HG03378 (cell line): Measurements from ENCODE around the gene PPM1L.

ENCODE experiments used
- ATAC-seq: cut with Tn5 transposase; IDR thresholded peaks from one replicate; pipeline ENCODE4 v1.9.1; 2021; ENCODE audit warnings: mild to moderate bottlenecking, moderate library complexity; ENCODE audit not compliant: unreplicated experiment

Gene PPM1L

DNA sequence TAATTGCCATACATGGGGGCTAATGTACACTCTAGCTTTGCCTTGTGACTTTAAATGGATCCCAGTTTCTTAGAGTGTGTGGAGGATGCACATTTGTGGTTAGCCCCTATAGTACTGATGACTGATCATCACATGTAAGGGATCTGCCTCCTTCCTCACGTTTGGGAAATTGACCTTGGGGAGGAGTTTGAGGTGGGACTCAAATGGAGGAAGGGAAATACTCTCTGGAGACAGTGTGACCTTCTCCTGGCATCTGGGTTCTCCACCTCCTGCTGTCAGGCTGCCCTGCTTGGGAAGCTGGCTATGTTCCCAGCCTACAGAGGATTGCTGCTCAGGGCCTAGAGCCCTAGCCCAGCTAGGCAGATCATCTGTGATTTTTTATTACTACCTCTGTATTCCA, 48.7 kb downstream of the PPM1L start:
- no peak for ATAC-seq

DNA sequence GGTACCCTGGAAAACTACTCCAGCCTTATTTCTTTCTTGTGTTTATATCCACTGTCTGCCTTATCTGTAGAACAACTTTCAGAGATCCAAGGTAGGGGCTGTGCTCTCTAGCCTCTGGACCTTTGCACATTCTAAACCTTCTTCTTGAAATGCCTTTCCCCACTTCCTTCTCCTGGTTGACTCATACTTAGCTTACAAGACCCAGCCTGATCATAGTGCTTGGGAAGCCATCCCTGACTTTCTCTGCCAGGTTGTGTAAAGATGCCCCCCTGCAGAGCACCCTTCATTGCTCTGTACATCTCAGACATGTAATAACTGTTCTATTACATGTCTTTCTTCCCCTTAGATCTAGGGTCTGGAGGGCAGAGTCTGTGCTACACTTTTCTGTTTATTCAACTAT, 50.1 kb downstream of the PPM1L start:
- no peak for ATAC-seq

DNA sequence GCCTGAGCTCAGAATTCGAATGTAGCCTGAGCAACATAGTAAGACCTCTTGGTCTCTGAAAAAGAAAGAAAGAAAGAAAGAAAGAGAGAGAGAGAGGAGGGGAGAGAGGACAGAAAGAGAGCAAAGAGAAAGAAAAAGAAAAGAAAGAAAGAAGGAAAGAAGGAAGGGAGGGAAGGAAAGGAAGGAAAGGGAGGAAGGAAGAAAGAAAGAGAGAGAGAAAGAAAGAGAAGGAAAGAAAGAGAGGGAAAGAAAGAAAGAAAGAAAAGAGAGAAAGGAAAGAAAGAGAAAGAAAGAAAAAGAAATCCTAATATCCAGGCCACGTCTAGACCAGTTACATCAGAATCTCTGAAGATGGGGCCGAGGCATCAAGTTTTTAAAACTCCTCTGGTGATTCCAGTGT, 50.7 kb downstream of the PPM1L start:
- ATAC-seq: no peak

DNA sequence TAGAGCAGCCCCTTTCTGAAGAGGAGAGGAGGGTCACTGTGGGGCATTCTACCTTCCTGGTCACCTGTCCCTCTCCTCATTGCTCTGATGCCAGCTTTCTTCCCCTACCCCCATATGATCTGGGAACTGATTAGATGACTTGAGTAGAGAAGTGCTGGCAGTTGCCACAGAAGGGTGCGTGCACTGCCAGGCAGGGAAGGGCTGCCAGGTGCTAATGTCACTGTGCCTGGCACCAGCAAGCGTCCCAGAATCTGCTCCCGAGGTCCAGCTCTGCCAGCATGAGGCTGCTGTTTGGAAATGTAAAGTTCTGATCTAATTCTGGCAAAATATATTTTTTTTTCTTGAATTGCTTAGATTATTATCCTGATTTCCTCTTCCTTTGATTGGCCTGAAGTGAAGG, 52.8 kb downstream of the PPM1L start:
- no peak for ATAC-seq

DNA sequence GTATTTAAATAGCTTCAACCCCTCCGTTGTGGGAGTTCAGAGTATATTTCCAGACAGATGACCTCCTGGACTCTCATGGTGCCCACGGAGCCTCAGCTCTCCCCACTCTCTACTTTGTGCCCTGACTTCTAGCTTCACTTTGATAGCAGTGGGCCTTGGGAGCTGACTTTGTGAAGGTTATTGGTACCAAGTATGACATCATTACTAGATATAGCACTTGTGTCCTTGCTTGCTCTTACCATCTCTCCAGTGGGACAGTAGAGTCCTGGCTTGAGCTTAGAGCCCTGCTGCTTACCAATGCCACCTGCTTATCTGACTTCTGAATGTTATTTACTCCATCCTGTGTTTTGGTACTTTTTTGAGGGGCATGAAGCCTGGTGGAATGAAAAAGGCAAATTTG, 53.4 kb downstream of the PPM1L start:
- ATAC-seq: no peak

DNA sequence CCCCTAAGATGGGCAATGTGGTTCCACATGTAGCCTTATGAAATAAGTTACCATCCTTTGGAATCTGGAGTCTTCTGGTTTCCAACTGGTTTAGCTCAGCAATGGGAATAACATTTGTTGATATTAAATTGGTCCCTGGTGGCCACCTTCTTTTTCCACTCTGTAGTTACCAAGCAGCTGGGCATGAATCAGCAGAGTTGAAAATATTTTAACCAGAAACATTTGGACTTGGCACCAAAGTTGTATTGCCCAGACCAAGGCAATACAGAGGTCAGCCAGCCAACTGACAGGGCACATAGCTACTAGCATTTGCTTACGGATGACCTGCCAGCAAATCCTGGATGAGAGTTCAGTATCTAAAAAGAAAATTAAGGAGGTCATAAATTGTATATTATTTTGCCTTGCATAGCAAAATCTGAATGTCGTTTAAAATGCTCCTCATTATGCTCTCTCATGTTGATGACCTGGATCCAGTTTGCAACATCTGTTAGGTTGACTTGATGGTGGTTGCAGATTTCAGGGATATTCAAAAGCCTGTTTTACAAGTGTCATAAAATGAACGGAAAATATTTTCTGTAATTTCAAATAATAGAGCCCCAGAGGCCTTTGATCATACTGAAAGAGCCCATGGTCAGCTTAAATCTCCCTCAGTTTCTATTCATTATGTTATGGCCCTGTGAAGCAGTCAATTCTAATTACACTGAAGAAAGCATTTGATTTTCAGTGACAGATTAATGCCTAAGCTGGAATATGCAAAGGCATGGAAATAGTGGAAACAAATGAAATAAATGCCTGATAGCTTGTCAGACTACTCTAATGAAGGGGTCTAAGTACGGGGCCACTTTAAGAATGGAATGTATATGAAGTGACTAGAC, 54.6 kb downstream of the PPM1L start:
- ATAC-seq: no peak

DNA sequence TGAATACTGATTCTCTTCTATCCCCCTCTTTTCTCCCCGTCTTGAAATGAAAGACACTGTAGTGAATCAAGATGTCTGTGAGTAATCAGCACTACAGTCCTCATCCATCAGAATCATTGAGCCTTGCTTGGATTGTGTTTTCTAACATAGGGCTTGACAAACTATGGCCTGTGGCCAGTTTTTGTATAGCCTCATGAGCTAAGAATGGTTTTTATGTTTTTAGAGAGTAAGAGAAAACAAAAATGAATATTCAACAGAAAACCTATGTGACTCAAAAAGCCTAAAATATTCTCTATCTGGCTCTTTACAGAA, 55.2 kb downstream of the PPM1L start:
- no peak for ATAC-seq

DNA sequence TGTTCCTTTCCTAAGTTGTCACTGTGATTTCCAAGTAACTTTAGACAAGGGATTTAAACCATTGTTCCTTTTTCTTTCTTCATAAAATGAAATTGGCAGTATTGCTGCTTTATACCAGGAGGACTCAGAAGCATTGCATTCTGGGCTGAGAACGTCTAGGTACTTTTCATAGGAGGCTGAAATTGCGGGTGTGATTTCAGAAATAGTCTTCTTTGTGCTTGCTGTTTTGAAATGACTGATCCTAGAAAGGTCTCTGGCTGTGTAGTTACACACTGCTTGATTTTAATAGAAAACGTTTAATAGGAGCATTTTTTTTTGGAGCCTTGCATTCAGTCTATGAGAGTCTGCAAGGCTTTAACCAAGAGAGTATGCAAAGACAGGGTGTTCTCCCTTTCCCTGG, 56.3 kb downstream of the PPM1L start:
- ATAC-seq: no peak

DNA sequence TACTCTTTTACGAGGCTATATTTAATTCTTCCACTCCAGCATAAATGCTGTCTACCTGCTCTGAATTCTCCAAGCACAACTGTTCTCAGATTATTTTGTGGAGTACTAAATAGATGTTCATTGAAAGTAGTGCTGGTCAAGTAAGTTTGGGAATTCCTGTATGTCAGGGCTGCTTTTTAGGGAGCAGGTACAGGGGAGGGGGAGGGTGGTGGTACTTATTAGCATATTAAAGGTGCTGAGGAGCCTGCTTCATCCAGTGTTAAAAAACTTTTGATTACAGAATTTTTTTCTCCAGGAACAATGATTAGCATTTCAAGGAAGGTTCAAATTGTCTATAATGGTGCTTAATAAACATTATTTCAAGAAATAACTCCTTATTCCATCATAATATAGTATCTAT, 59.2 kb downstream of the PPM1L start:
- ATAC-seq: no peak

DNA sequence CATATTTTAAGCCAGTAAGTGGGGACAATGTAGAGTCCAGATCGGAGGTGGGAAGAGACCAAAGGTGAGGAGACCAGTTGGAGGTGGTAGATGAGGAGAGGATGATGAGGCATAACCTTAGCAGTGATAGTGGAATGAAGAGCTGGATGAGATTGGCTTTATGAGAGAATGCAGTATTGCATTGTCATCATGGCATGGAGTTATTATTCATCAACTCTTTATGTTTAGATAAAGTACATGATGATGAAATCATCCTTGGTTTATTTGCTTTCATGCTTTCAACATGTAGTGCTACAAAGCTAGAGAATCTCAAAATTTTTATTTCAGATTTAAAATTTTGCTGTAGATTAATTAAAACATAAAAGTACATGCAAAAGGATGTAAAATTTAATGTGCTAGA, 64.0 kb downstream of the PPM1L start:
- ATAC-seq: no peak

DNA sequence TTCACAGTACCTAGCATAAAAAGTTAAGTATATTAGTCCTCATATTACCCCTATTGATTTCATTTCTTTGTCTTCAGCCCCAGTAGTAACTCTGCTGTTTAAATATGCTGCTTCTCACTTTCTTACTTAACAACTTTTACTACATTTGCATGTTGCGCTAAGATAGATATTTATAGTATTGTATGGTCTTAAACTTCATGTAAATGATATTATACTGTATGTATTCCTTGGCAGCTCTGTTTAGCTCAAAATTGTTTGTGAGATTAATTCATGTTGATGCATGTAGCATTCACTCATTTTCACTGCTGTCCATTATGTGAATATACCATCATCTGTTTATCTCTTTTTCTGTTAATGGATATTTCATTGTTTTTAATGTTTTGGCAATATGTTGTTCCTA, 64.4 kb downstream of the PPM1L start:
- ATAC-seq: no peak

DNA sequence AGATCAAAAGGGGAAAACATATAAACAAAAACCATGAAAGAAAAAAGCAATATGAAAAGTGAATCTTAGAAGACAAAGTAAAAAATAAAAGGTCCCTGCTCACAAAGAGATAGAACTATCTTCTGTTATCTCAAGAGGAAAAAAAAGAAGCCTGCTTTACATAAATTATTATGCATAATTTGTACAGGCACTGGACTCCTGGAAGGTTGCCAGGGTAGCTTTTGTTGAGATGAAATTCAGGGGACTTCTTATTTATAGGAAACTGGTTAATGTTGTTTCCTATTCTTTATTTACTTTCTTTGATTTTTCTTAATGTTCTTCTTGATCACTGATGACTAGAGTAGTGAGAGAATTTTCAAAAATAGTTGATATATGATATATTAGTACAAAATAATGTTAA, 66.9 kb downstream of the PPM1L start:
- ATAC-seq: no peak

DNA sequence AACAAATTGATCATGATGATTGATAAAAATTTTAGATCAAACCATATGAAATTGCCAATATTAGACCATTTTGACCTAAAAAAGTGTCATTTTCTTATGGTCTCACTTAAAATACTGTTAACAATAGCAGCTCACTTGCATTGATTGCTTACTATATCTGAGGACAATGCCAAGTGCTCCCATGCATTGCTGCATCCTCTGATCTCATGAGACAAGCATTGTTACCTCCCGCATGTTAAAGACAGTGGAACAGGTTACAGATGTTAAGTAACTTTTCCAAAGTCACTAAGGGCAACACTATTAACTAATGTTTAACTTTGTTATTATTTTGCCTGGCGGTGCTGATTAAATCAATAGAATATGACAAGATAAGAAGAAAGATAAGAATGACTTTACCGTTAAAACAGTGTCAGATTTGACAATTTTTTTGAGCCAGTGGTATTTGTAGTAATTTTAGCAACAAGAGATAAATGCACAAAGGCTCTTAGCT, 69.3 kb downstream of the PPM1L start:
- ATAC-seq: no peak

DNA sequence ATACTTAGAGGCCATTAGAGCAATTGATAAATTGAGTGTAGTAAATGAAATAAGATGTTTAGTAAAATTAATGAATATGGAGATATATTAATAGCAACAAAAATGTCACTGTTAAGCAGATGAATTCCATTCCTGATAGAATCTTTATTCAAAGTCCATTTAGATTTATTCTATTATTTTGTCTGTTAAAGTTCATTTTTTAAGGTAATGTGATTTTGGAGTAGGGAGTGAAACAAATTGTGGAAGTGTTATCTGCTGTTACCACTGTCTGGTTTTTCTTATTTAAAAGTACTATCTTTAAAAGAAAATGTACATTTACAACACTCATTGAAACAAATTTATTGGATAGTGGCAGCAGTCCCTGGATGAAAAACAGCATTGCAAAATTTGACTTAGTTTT, 70.4 kb downstream of the PPM1L start:
- no peak for ATAC-seq

DNA sequence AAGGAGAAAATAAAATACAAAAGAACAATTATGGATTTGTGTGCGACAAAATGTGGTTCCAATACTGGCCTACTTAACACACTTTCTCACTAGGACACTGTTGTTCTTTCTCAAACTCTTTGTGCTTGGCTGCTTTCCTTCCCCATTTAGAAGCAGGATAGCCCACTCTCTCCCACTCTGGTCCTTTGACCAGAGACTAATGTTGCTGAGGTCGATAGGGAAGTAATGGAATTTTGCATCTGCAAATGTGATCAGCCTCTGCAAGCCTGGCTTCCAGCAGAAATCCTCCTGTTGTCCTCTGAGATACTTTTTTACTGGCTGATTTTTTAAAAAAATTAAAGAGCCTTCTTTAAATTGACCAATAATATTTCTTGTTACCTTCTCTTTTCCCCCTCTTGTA, 71.0 kb downstream of the PPM1L start:
- no peak for ATAC-seq

DNA sequence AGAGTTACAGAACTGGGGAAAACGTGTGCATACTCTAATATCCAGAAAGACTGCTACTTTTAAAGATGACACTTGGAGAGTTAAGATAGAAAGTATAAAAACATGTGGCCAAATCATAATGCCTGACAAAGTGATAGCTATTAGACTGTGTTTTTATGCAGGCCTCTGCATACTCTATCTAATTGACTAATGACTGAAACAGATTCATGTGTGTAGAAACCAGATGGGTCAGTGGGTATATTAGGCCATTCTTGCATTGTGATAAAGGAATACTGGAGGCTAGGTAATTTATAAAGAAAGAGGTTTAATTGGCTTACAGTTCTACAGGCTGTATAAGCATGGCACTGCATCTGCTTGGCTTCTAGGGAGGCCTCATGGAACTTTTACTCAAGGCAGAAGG, 71.5 kb downstream of the PPM1L start:
- no peak for ATAC-seq

DNA sequence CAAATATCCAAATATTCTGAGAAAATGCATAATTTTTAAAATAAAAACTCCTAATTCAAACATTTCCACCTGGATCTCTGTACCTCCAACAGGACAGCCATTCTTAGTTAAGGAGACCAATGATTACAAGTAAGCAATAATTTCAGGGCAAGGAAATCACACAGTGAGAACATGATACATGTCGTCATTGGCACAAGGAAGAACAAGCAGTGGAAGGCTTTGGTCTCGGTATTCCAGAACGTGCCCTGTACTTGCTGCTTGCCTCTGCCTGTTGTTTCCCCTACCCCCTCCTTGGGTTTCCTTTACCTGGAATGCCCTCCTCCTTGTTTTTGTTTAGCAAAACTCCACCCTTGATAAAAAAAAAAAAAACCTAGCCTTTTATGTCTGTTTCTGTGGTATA, 72.8 kb downstream of the PPM1L start:
- ATAC-seq: no peak

DNA sequence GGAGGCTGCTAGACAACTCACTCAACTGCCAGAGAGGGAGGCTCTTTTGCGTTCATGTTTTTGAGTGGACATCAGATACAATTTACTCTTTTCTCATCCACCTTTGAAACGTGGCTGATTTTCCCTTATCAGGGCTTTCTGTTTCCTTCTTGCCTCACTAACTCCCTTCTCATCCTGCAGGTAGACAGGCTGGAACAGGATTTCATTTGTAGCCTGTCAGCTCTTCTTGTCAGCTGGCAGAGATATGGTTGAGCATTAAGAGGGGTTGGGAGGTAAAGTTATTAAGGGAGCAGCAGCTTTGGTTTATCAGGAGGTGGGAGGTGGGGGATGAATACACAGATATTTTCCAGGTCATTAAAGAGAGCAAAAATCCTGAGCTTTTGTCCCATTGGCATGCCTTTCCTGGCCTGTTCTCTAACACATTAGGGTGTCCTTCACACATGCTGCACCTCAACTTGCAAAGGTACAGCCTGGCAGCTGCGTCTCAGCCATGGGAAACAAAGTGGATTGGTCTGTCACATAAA, 73.5 kb downstream of the PPM1L start:
- ATAC-seq: no peak

DNA sequence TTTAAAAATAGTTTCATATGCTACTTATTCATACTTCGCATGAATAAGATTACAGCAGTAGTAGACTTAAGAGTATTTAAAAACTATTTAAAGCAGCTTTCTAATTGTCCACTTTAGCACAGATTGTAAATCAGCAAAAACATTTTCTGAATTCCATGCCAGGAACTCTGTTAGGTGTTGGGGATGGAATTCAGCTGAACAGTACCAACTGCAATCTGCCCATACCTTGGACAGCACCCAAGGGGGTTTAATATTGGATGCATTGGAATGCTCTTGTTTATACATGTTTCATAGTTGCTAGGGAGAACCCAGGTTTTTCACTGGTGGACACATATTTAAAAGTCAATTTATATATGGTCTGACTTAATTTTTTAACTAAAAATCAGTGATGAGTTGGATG, 74.8 kb downstream of the PPM1L start:
- no peak for ATAC-seq

DNA sequence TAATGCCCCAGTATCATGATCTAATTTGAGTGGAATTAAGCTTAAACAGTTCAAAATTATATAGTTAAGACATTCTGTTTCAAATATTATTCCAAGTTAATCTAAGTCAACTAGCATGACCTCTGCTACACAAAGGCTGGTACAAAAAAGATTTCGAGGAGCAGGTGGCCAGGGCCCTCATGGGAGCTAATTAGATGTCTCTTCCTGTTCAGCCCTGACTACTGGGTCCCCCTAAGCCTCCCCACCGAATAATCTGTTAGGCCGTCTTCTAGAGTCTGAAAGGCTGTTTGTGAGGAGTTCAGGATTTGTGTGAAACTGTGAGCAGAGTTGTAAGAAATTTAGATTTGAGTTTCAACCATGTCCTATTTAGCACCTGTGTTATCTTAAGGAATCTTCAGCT, 75.4 kb downstream of the PPM1L start:
- ATAC-seq: no peak

DNA sequence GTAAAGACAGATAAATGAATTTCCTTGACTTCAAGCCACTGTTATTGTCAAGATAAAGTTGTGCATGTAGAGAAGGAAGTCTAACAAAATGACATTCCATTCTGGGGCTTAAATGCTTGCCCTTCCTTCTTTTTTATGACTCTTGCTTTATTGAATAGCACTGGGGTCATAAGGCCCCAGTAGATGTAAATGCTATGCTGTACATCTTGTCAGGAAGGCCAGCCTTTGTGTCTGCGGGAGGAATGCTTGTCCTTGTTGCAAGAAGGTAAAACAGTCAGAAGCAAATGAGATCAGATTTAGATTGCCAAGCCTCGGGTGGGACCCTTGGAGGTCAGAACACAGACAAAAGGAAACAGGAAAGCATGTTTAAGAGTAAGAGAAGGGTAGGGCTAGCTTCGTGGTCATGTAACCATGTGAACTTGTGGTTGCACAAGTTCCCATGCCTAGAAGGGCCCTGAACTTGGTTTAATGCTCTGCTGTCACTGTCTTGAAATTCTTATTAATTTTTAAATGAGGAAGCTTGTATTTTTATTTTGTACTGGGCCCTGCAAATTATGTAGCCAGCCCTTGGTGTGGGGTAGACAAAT, 81.5 kb downstream of the PPM1L start:
- no peak for ATAC-seq

DNA sequence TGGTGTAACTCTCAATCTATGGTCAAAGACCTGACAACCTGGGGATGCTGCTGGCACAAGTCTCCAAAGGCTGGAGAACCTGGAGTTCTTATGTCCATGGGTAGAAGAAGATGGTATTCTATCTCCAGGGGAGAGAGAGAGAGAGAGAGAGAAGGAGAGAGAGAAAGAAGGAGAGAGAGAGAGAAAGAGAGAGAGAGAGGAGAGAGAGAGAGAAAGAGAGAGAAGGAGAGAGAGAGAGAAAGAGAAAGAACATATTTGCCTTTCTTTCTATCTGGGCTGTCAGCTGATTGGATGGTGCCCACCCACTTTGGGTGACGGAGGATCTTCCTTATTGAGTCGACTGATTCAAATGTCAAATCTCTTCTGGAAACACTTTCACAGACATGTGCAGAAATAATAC, 84.6 kb downstream of the PPM1L start:
- no peak for ATAC-seq

DNA sequence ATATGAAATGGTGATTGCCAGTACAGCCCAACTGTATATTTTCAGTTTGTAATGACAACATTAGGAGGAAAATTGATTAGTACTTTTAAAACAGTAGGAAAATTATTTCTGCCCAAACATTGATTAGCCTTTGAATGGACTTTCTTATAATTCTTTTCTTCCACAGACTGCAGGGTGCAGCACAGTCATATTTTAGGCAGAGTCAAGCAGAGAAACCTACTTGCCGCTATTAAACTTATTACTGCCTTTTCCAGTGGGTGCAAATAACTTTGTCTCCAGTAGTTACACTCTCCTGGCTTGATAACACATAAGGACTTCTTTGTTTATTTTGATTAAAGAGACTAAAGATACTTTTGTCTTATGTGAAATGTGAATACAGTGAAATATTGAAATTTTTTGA, 85.4 kb downstream of the PPM1L start:
- no peak for ATAC-seq
